ENCODE data around the gene NAPSA.

NAPSA gene

DNA sequence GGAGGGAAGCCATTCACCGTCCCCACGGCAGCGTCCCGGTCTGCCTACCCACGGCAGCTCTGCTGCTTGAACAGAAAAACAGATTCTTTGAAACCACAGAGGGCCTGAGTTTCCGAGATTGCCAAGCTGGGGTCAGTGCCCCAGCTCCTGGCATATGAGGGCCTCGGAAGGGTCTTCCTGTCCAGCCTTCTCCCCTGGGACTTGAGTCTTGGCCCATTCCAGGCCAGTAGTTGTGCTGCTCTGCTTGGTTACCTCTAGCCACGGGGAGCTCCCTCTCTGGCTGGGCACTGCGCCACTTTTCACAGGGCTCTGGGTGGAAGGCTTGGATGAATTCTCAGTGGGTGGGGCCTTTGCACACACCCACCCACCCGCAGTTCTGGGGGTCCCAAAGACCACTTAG is 44.7 kb upstream of the NAPSA start:
- no peaks in the 10 kb centered on the region for H3K9me3 ChIP-seq (ENCODE audit: insufficient read depth, low read length)
- no peaks in the 10 kb centered on the region for H3K79me2 ChIP-seq (ENCODE audit: low read length)
- peaks cover 72% of the 10 kb centered on the region for H3K36me3 ChIP-seq (replicated peaks; ENCODE audit: low read depth, low read length)
- TF ChIP-seq, protein P1, sequence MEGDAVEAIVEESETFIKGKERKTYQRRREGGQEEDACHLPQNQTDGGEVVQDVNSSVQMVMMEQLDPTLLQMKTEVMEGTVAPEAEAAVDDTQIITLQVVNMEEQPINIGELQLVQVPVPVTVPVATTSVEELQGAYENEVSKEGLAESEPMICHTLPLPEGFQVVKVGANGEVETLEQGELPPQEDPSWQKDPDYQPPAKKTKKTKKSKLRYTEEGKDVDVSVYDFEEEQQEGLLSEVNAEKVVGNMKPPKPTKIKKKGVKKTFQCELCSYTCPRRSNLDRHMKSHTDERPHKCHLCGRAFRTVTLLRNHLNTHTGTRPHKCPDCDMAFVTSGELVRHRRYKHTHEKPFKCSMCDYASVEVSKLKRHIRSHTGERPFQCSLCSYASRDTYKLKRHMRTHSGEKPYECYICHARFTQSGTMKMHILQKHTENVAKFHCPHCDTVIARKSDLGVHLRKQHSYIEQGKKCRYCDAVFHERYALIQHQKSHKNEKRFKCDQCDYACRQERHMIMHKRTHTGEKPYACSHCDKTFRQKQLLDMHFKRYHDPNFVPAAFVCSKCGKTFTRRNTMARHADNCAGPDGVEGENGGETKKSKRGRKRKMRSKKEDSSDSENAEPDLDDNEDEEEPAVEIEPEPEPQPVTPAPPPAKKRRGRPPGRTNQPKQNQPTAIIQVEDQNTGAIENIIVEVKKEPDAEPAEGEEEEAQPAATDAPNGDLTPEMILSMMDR (IDR thresholded peaks at IDR 0.05; ENCODE audit: low read depth, low read length) = no peak
- no peak for TF ChIP-seq EZH2phosphoT487 (IDR thresholded peaks at IDR 0.05; ENCODE audit: low read depth)
- no peak overlapping the region for H2AFZ ChIP-seq (ENCODE audit: low read depth, low read length)
- H4K20me1 ChIP-seq (ENCODE audit: insufficient read depth, low read length) = no peaks in the 10 kb centered on the region
- H3K4me3 ChIP-seq (ENCODE audit: low read length) = no peak overlapping the region
- peaks cover 11% of the 10 kb centered on the region for H3K4me1 ChIP-seq (ENCODE audit: low read length)
- no peaks in the 10 kb centered on the region for H3K27me3 ChIP-seq (ENCODE audit: low read depth, low read length)
- H3K4me2 ChIP-seq (ENCODE audit: low read length) = no peak overlapping the region
- no peak overlapping the region for H3K9ac ChIP-seq (ENCODE audit: low read length)
- H3K27ac ChIP-seq (ENCODE audit: low read length) = no peak overlapping the region

DNA sequence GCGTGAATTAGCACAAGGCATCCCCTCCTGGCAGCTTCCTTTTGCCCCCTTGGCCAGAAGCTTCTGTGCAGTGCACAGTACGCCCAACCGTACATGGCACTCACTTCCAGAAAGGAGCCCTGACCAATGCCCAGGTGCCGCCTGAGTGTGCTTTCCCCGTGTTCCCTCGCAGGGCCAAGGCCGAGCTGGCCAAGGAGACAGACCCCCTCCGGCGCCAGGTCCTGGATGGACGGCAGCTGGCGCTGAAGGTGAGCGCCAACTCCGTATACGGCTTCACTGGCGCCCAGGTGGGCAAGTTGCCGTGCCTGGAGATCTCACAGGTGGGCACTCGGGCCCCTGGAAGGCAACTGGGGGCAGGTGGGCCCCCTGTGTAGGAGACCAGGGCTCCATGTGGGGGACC is 43.9 kb upstream of the NAPSA start:
- no peak overlapping the region for H3K4me3 ChIP-seq (ENCODE audit: low read length)
- no peaks in the 10 kb centered on the region for H3K9me3 ChIP-seq (ENCODE audit: insufficient read depth, low read length)
- H3K36me3 ChIP-seq (replicated peaks; ENCODE audit: low read depth, low read length) = peaks cover 72% of the 10 kb centered on the region
- H3K4me1 ChIP-seq (ENCODE audit: low read length) = peaks cover 3% of the 10 kb centered on the region
- H2AFZ ChIP-seq (ENCODE audit: low read depth, low read length) = no peak overlapping the region
- H3K79me2 ChIP-seq (ENCODE audit: low read length) = no peaks in the 10 kb centered on the region
- TF ChIP-seq EZH2phosphoT487 (IDR thresholded peaks at IDR 0.05; ENCODE audit: low read depth) = no peak
- TF ChIP-seq, protein P1 (IDR thresholded peaks at IDR 0.05; ENCODE audit: low read depth, low read length) = no peak
- H3K27me3 ChIP-seq (ENCODE audit: low read depth, low read length) = no peaks in the 10 kb centered on the region
- no peak overlapping the region for H3K9ac ChIP-seq (ENCODE audit: low read length)
- H3K27ac ChIP-seq (ENCODE audit: low read length) = no peak overlapping the region
- H3K4me2 ChIP-seq (ENCODE audit: low read length) = no peak overlapping the region
- H4K20me1 ChIP-seq (ENCODE audit: insufficient read depth, low read length) = no peaks in the 10 kb centered on the region

DNA sequence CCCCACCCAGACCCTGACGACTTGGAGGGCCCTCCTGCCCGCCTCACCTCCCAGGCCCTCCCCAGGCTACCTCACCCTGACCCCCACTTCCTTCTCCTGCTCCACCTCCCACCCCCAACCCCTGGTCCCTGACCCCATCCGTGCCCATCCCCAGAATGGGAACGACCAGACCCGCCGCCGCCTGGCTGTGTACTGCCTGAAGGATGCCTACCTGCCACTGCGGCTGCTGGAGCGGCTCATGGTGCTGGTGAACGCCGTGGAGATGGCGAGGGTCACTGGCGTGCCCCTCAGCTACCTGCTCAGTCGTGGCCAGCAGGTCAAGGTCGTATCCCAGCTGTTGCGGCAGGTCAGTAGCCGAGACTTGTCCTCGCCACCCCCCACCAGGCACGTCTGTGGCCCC is 41.4 kb upstream of the NAPSA start:
- Histone ChIP-seq H3K9me3 (ENCODE audit: insufficient read depth, low read length) (no peaks in the 10 kb centered on the region), H3K79me2 (ENCODE audit: low read length) (no peaks in the 10 kb centered on the region), H3K27ac (ENCODE audit: low read length) (no peak overlapping the region), H4K20me1 (ENCODE audit: insufficient read depth, low read length) (no peaks in the 10 kb centered on the region), H2AFZ (ENCODE audit: low read depth, low read length) (no peak overlapping the region), H3K4me3 (ENCODE audit: low read length) (no peak overlapping the region), H3K36me3 (replicated peaks; ENCODE audit: low read depth, low read length) (peaks cover 70% of the 10 kb centered on the region), H3K27me3 (ENCODE audit: low read depth, low read length) (no peaks in the 10 kb centered on the region), H3K9ac (ENCODE audit: low read length) (no peak overlapping the region), H3K4me1 (ENCODE audit: low read length) (no peaks in the 10 kb centered on the region), H3K4me2 (ENCODE audit: low read length) (no peak overlapping the region)
- no peak for TF ChIP-seq EZH2phosphoT487 (IDR thresholded peaks at IDR 0.05; ENCODE audit: low read depth)
- TF ChIP-seq, protein P1 (IDR thresholded peaks at IDR 0.05; ENCODE audit: low read depth, low read length) = no peak

DNA sequence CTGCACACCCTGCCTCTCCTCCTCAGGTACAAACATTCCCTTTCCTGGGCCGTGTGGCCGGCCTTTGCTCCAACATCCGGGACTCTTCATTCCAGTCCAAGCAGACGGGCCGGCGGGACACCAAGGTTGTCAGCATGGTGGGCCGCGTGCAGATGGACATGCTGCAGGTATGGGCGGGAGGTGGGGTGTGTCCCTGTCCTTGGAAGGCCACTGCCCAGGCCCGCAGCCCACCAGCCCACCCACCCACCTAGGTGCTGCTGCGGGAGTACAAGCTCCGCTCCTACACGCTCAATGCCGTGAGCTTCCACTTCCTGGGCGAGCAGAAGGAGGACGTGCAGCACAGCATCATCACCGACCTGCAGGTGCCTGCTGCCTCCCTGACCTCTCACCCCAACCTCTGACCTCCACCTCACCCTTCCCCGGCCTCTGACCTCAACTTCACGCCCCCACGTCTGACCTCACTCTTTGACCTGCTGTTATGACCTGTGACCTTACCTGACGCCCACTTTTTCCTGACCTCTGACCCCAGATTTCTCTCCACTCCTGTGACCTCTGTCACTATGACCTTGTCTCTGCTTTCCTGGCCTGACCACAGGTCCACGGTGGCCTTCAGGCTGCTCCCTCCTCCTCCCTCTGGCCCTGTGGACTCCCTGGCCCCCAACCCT is 40.8 kb upstream of the NAPSA start:
- no peak overlapping the region for H3K27ac ChIP-seq (ENCODE audit: low read length)
- H3K79me2 ChIP-seq (ENCODE audit: low read length) = peaks cover 4% of the 10 kb centered on the region; the same call in 1 of the 2 replicates
- H3K4me1 ChIP-seq (ENCODE audit: low read length) = no peaks in the 10 kb centered on the region
- H3K9ac ChIP-seq (ENCODE audit: low read length) = no peak overlapping the region
- H3K36me3 ChIP-seq (replicated peaks; ENCODE audit: low read depth, low read length) = peaks cover 72% of the 10 kb centered on the region
- H4K20me1 ChIP-seq (ENCODE audit: insufficient read depth, low read length) = no peaks in the 10 kb centered on the region
- H3K4me3 ChIP-seq (ENCODE audit: low read length) = no peak overlapping the region
- TF ChIP-seq, protein P1 (IDR thresholded peaks at IDR 0.05; ENCODE audit: low read depth, low read length) = no peak
- TF ChIP-seq EZH2phosphoT487 (IDR thresholded peaks at IDR 0.05; ENCODE audit: low read depth) = no peak
- H3K9me3 ChIP-seq (ENCODE audit: insufficient read depth, low read length) = no peaks in the 10 kb centered on the region
- no peak overlapping the region for H2AFZ ChIP-seq (ENCODE audit: low read depth, low read length)
- no peaks in the 10 kb centered on the region for H3K27me3 ChIP-seq (ENCODE audit: low read depth, low read length)
- H3K4me2 ChIP-seq (ENCODE audit: low read length) = no peak overlapping the region
